Calu3 (cell line): ENCODE results near the gene TMEM97. TPM values are rescaled to one million over a fixed set of nuclear protein-coding genes. Genes with fewer than 3 reads are reported as not detected.
A peak's percentile ranks its signal among the peaks of the same experiment; 100 is the strongest.

Source experiments
- BruUV-seq: library from RNA; stranded (reverse); fragments of 400-500 nt; replicated peaks from 2 replicates; lab custom pipeline; 2021; lab: Mats Ljungman, UMichigan
- CTCF ChIA-PET: fragments of 300-600 bp; sonication (Branson Sonifier 250); formaldehyde crosslinking; loops from one replicate; lab custom pipeline; 2022; ENCODE audit warnings: antibody characterized with exemption; lab: Charles Lee
- DNase-seq: peaks from one replicate; pipeline ENCODE4 v3.0.0; 2022
- H3K27ac Mint-ChIP-seq: one replicate; pipeline ENCODE4 v1.8.0; 2022; ENCODE audit warnings: mixed read lengths; ENCODE audit not compliant: unreplicated experiment
- H3K27me3 Mint-ChIP-seq: one replicate; pipeline ENCODE4 v1.8.0; 2022; ENCODE audit warnings: mixed read lengths; ENCODE audit not compliant: unreplicated experiment
- H3K36me3 Mint-ChIP-seq: one replicate; pipeline ENCODE4 v1.8.0; 2022; ENCODE audit warnings: mild to moderate bottlenecking, moderate library complexity, mixed read lengths; ENCODE audit not compliant: insufficient read depth, unreplicated experiment
- H3K4me1 Mint-ChIP-seq: one replicate; pipeline ENCODE4 v1.8.0; 2022; ENCODE audit warnings: mild to moderate bottlenecking, low read depth, mixed read lengths; ENCODE audit not compliant: unreplicated experiment
- H3K4me3 Mint-ChIP-seq: one replicate; pipeline ENCODE4 v1.8.0; 2022; ENCODE audit warnings: mild to moderate bottlenecking, low read depth, moderate library complexity, mixed read lengths; ENCODE audit not compliant: unreplicated experiment
- H3K9me3 Mint-ChIP-seq: one replicate; pipeline ENCODE4 v1.8.0; 2022; ENCODE audit warnings: low read depth, mixed read lengths; ENCODE audit not compliant: unreplicated experiment
- CTCF ChIP-seq: fragments of 200-600 bp; IDR thresholded peaks from one replicate; pipeline ENCODE4 v1.8.0; 2022; ENCODE audit warnings: antibody characterized with exemption; ENCODE audit not compliant: unreplicated experiment
- intact Hi-C: fragments of 100-400 bp; cut with micrococcal nuclease; formaldehyde crosslinking; loops from one replicate; pipeline ENCODE4 v1.10.0; 2022; ENCODE audit not compliant: unreplicated experiment
- total RNA-seq: library from RNA; stranded (reverse); gene quantifications from 2 replicates; pipeline ENCODE4 v1.2.3, GENCODE V29; 2022

TMEM97 gene
- total RNA-seq, 1 experiment from 2014 or later = 110 TPM

- intact Hi-C loops = no loop called here
Measured at GRCh38 chr17:28317966-28318758, 838 bp upstream of the TMEM97 start.

GRCh38 chr17:28319598-28319935 lies 567 bp downstream of the TMEM97 start:
- Mint-ChIP-seq H3K27me3 (no peaks in the 10 kb centered on the region), H3K9me3 (no peaks in the 10 kb centered on the region), H3K4me3 (peak overlapping the region; percentile 97), H3K36me3 (peaks cover 41% of the 10 kb centered on the region), H3K4me1 (peaks cover 53% of the 10 kb centered on the region), H3K27ac (peak overlapping the region; percentile 97)
- TF ChIP-seq CTCF = no peak
- BruUV-seq = no TSS peak
- no peak for DNase-seq
- intact Hi-C loops = no loop called here
- CTCF ChIA-PET = interaction anchor here (1.0 kb wide), 1 partner anchor 16 kb away, joined by 3 read pairs; the partner anchor contains the start of genes IFT20 and TNFAIP1

More at GRCh38 chr17:28317966-28318758, 838 bp upstream of the TMEM97 start:
- no peaks in the 10 kb centered on the region for H3K9me3 Mint-ChIP-seq
- H3K4me1 Mint-ChIP-seq = peaks cover 54% of the 10 kb centered on the region
- no peak for DNase-seq
- CTCF ChIA-PET = interaction anchor here (0.7 kb wide), 1 partner anchor 212 kb away, joined by 3 read pairs; no protein-coding TSS in a partner anchor
- BruUV-seq = no TSS peak
- H3K27ac Mint-ChIP-seq = peak overlapping the region; percentile 97
- no peaks in the 10 kb centered on the region for H3K27me3 Mint-ChIP-seq
- H3K36me3 Mint-ChIP-seq = peaks cover 36% of the 10 kb centered on the region
- peak overlapping the region; percentile 97 for H3K4me3 Mint-ChIP-seq
- TF ChIP-seq CTCF = no peak

- TF ChIP-seq CTCF = no peak
- H3K27me3 Mint-ChIP-seq = no peaks in the 10 kb centered on the region
- H3K4me3 Mint-ChIP-seq = peak overlapping the region; percentile 97
- CTCF ChIA-PET = no interaction called here
- BruUV-seq = no TSS peak
- DNase-seq = no peak
- H3K4me1 Mint-ChIP-seq = peaks cover 62% of the 10 kb centered on the region
- H3K27ac Mint-ChIP-seq = peak overlapping the region; percentile 97
- no peaks in the 10 kb centered on the region for H3K9me3 Mint-ChIP-seq
- intact Hi-C loops = loop anchor here (5.0 to 10.0 kb wide), 2 partner anchors 88 to 266 kb away; no protein-coding TSS in a partner anchor
- H3K36me3 Mint-ChIP-seq = peaks cover 48% of the 10 kb centered on the region
Measured at GRCh38 chr17:28320215-28321061, 1.4 kb downstream of the TMEM97 start.

GRCh38 chr17:28324267-28324745 lies 5.3 kb downstream of the TMEM97 start:
- H3K4me3 Mint-ChIP-seq = peak overlapping the region; percentile 41
- TF ChIP-seq CTCF = no peak
- intact Hi-C loops = loop anchor here (5.0 to 10.0 kb wide), 2 partner anchors 92 to 270 kb away; no protein-coding TSS in a partner anchor
- DNase-seq = no peak
- H3K27ac Mint-ChIP-seq = peak overlapping the region; percentile 47
- CTCF ChIA-PET = interaction anchor here (0.7 kb wide), 1 partner anchor 11 kb away, joined by 3 read pairs; the partner anchor contains the start of gene TNFAIP1
- no peaks in the 10 kb centered on the region for H3K27me3 Mint-ChIP-seq
- peaks cover 63% of the 10 kb centered on the region for H3K4me1 Mint-ChIP-seq
- BruUV-seq = no TSS peak
- H3K36me3 Mint-ChIP-seq = peaks cover 71% of the 10 kb centered on the region
- no peaks in the 10 kb centered on the region for H3K9me3 Mint-ChIP-seq
